Measurements from ENCODE around the gene HECTD4. TPM values are rescaled to one million over a fixed set of nuclear protein-coding genes. Genes with fewer than 3 reads are reported as not detected.

HECTD4 gene
- total RNA-seq, 1 experiment from 2014 or later: 24.6 TPM

GRCh38 chr12:112430929-112431328 is 48.7 kb upstream of the HECTD4 start:
- Histone ChIP-seq H3K9me2 (replicated peaks; ENCODE audit: low read length) (no peaks in the 10 kb centered on the region), H2AFZ (ENCODE audit: low read length) (no peak overlapping the region), H3K4me3 (ENCODE audit: low read length) (no peak overlapping the region), H3K79me2 (ENCODE audit: low read length) (peaks cover 92% of the 10 kb centered on the region), H3K36me3 (ENCODE audit: low read depth, low read length) (no peaks in the 10 kb centered on the region; the same call in 1 of the 2 replicates), H3K4me2 (ENCODE audit: low read length) (no peak overlapping the region), H3K4me1 (ENCODE audit: insufficient read depth, low read length) (no peaks in the 10 kb centered on the region), H3K9me3 (ENCODE audit: low read length) (no peaks in the 10 kb centered on the region), H3K27ac (ENCODE audit: low read length) (no peak overlapping the region), H3K27me3 (ENCODE audit: low read length) (no peaks in the 10 kb centered on the region), H4K20me1 (ENCODE audit: low read length) (peaks cover 16% of the 10 kb centered on the region), H3K9ac (ENCODE audit: low read length) (no peak overlapping the region), H3F3A (ENCODE audit: low read length, unreplicated experiment) (no peaks in the 10 kb centered on the region)
- ChIA-PET POLR2A (ENCODE audit: unreplicated experiment) (no interaction called here), CTCF (no interaction called here)
- no peak for TF ChIP-seq CTCF (conservative IDR thresholded peaks at IDR 0.05; ENCODE audit: low read depth, low read length)
- no peak for TF ChIP-seq EZH2phosphoT487 (IDR thresholded peaks at IDR 0.05; ENCODE audit: borderline replicate concordance, low read length)
- no peak for TF ChIP-seq EZH2 (IDR thresholded peaks at IDR 0.05; ENCODE audit: low read length, unreplicated experiment)
- intact Hi-C loops (cut with micrococcal nuclease): no loop called here
- no TSS peak for BruUV-seq (replicated peaks)
- ATAC-seq (no peak), DNase-seq (no peak)

GRCh38 chr12:112427760-112428159 is 45.5 kb upstream of the HECTD4 start:
- no TSS peak for BruUV-seq (replicated peaks)

More at GRCh38 chr12:112427760-112428159, 45.5 kb upstream of the HECTD4 start:
- Histone ChIP-seq H4K20me1 (ENCODE audit: low read length) (peaks cover 27% of the 10 kb centered on the region), H3K4me3 (ENCODE audit: low read length) (no peak overlapping the region), H3K79me2 (ENCODE audit: low read length) (peaks cover 93% of the 10 kb centered on the region), H3K27ac (ENCODE audit: low read length) (no peak overlapping the region), H3K36me3 (ENCODE audit: low read depth, low read length) (peaks cover 4% of the 10 kb centered on the region; the same call in 1 of the 2 replicates), H3K9ac (ENCODE audit: low read length) (no peak overlapping the region), H3K9me2 (replicated peaks; ENCODE audit: low read length) (no peaks in the 10 kb centered on the region), H2AFZ (ENCODE audit: low read length) (no peak overlapping the region), H3K4me2 (ENCODE audit: low read length) (no peak overlapping the region), H3K27me3 (ENCODE audit: low read length) (no peaks in the 10 kb centered on the region), H3K9me3 (ENCODE audit: low read length) (no peaks in the 10 kb centered on the region), H3F3A (ENCODE audit: low read length, unreplicated experiment) (no peaks in the 10 kb centered on the region), H3K4me1 (ENCODE audit: insufficient read depth, low read length) (no peaks in the 10 kb centered on the region)
- TF ChIP-seq CTCF (conservative IDR thresholded peaks at IDR 0.05; ENCODE audit: low read depth, low read length) (no peak), EZH2phosphoT487 (IDR thresholded peaks at IDR 0.05; ENCODE audit: borderline replicate concordance, low read length) (no peak), EZH2 (IDR thresholded peaks at IDR 0.05; ENCODE audit: low read length, unreplicated experiment) (no peak)
- ATAC-seq (no peak), DNase-seq (no peak)
- ChIA-PET POLR2A (ENCODE audit: unreplicated experiment) (no interaction called here), CTCF (no interaction called here)
- intact Hi-C loops (cut with micrococcal nuclease): no loop called here

Data from PC-3 (cell line).